MM.1S (cell line): ENCODE measurements around the gene RAB3B.

Experiments
- EZH2phosphoT487 ChIP-seq: fragments of 300-600 bp; sonication (generic); IDR thresholded peaks from 2 replicates; pipeline ENCODE4 v1.6.1; 2018; ENCODE audit warnings: antibody characterized with exemption, low read length
- TF ChIP-seq, protein P1 (sequence below): fragments of 300-600 bp; sonication (generic); IDR thresholded peaks from 2 replicates; pipeline ENCODE4 v1.5.1; 2016; ENCODE audit warnings: antibody characterized with exemption, low read length, mixed read lengths

DNA sequence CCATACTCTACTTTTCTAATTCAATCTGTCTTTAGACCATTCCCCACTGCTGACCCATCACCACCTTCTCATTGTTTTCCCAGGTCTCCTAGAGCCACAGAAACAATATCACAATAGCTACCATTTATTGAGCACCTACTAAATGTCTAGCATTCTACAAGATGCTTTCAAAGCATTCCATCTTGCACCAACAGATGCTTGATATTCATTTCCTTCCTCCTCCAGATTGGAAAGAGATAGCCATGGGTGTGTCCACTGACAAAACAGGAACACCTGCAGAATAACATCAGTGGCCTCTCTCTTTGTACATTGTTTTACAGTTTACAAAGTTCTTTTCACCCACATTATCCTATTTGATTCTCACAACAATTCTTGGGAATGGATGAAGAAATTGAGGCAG, 2.2 kb downstream of the RAB3B start:
- TF ChIP-seq EZH2phosphoT487, result no peak
- TF ChIP-seq, protein P1, sequence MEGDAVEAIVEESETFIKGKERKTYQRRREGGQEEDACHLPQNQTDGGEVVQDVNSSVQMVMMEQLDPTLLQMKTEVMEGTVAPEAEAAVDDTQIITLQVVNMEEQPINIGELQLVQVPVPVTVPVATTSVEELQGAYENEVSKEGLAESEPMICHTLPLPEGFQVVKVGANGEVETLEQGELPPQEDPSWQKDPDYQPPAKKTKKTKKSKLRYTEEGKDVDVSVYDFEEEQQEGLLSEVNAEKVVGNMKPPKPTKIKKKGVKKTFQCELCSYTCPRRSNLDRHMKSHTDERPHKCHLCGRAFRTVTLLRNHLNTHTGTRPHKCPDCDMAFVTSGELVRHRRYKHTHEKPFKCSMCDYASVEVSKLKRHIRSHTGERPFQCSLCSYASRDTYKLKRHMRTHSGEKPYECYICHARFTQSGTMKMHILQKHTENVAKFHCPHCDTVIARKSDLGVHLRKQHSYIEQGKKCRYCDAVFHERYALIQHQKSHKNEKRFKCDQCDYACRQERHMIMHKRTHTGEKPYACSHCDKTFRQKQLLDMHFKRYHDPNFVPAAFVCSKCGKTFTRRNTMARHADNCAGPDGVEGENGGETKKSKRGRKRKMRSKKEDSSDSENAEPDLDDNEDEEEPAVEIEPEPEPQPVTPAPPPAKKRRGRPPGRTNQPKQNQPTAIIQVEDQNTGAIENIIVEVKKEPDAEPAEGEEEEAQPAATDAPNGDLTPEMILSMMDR, result no peak
